OCI-LY7 (cell line): ENCODE results near the gene SMIM29. TPM values are rescaled to one million over a fixed set of nuclear protein-coding genes. Genes with fewer than 3 reads are reported as not detected.

Experiments
- BruUV-seq: library from RNA; stranded (reverse); fragments of 400-500 nt; replicated peaks from 2 replicates; lab custom pipeline; 2021; lab: Mats Ljungman, UMichigan
- CTCF ChIA-PET: fragments of 300-600 bp; sonication (Branson Sonifier 250); formaldehyde crosslinking; loops from one replicate; lab custom pipeline; 2022; ENCODE audit warnings: antibody characterized with exemption; ENCODE audit not compliant: unreplicated experiment; lab: Charles Lee
- POLR2A ChIA-PET: fragments of 300-600 bp; sonication (Branson Sonifier 250); formaldehyde crosslinking; loops from one replicate; lab custom pipeline; 2022; ENCODE audit warnings: antibody characterized with exemption; lab: Charles Lee
- DNase-seq: peaks from one replicate; pipeline ENCODE4 v3.0.0-alpha.2; 2015; ENCODE audit warnings: low spot score
- H2AFZ ChIP-seq: fragments of 200-600 bp; sonication (generic), shearing (Covaris generic); 2 replicates; pipeline ENCODE4 v1.6.1; 2014; ENCODE audit warnings: mild to moderate bottlenecking, antibody characterized with exemption, low read length, moderate library complexity
- H3K27ac ChIP-seq: fragments of 200-600 bp; sonication (generic); 2 replicates; pipeline ENCODE4 v1.5.1; 2014; ENCODE audit warnings: mixed run types, low read depth, mild to moderate bottlenecking, moderate library complexity, low read length, inconsistent platforms; ENCODE audit not compliant: poor library complexity, severe bottlenecking
- H3K36me3 ChIP-seq: fragments of 200-600 bp; sonication (generic); 2 replicates; pipeline ENCODE4 v1.6.1; 2014; ENCODE audit warnings: mild to moderate bottlenecking, antibody characterized with exemption, low read length, moderate library complexity, mixed read lengths; ENCODE audit not compliant: insufficient read depth
- H3K4me1 ChIP-seq: fragments of 200-600 bp; sonication (generic); 2 replicates; pipeline ENCODE4 v1.5.1; 2014; ENCODE audit warnings: mild to moderate bottlenecking, low read length; ENCODE audit not compliant: insufficient read depth, poor library complexity, severe bottlenecking
- H3K4me2 ChIP-seq: fragments of 200-600 bp; sonication (generic); 2 replicates; pipeline ENCODE4 v1.6.1; 2014; ENCODE audit warnings: mild to moderate bottlenecking, low read length
- H3K4me3 ChIP-seq: fragments of 200-600 bp; sonication (generic); 2 replicates; pipeline ENCODE4 v1.5.1; 2014; ENCODE audit warnings: mild to moderate bottlenecking, low read depth, low read length; ENCODE audit not compliant: poor library complexity, severe bottlenecking
- H3K79me2 ChIP-seq: fragments of 200-600 bp; sonication (generic); 2 replicates; pipeline ENCODE4 v1.6.1; 2016; ENCODE audit warnings: low read depth, mild to moderate bottlenecking, low read length, moderate library complexity, mixed read lengths; ENCODE audit not compliant: insufficient read depth
- H3K9me2 ChIP-seq: fragments of 200-600 bp; sonication (generic); 2 replicates; pipeline ENCODE4 v1.6.1; 2016; ENCODE audit warnings: mild to moderate bottlenecking, low read length, mixed read lengths; ENCODE audit not compliant: insufficient read depth
- H3K9me3 ChIP-seq: fragments of 200-600 bp; sonication (generic); 2 replicates; pipeline ENCODE4 v1.6.1; 2014; ENCODE audit warnings: mild to moderate bottlenecking, mixed run types, low read length, mixed read lengths
- H4K20me1 ChIP-seq: fragments of 200-600 bp; sonication (generic); 2 replicates; pipeline ENCODE4 v1.6.1; 2014; ENCODE audit warnings: mild to moderate bottlenecking, antibody characterized with exemption, low read length, moderate library complexity, mixed read lengths; ENCODE audit not compliant: insufficient read depth
- CTCF ChIP-seq: fragments of 200-600 bp; sonication (generic); conservative IDR thresholded peaks from 2 replicates; pipeline ENCODE4 v1.5.1; 2014; ENCODE audit warnings: mild to moderate bottlenecking, antibody characterized with exemption, low read length, moderate library complexity, mixed read lengths
- EZH2phosphoT487 ChIP-seq: fragments of 200-600 bp; sonication (generic); IDR thresholded peaks from 2 replicates; pipeline ENCODE4 v1.6.1; 2018; ENCODE audit warnings: low read depth, borderline replicate concordance, mild to moderate bottlenecking, mixed run types, antibody characterized with exemption, low read length, moderate library complexity, mixed read lengths
- intact Hi-C: fragments of 100-400 bp; cut with micrococcal nuclease; formaldehyde crosslinking; loops from one replicate; pipeline ENCODE4 v1.10.0; 2022; ENCODE audit not compliant: unreplicated experiment
- total RNA-seq, 2 experiments: library from RNA; depleted of rRNA in 1 of 2; stranded (reverse); fragments of >200 nt in 1 of 2; shearing (Covaris generic) in 1 of 2; gene quantifications; 2 replicates each; pipeline ENCODE4 v1.2.3, GENCODE V29; 2014 to 2022

Gene SMIM29
- total RNA-seq, 2 experiments from 2014 or later, result 17.3 to 21.3 TPM

GRCh38 chr6:34202329-34203201 lies 46.2 kb downstream of the SMIM29 start:
- H3K4me2 ChIP-seq, result no peak overlapping the region
- no peaks in the 10 kb centered on the region for H3K9me2 ChIP-seq
- no TSS peak for BruUV-seq
- TF ChIP-seq CTCF (no peak), EZH2phosphoT487 (no peak)
- H2AFZ ChIP-seq, result no peak overlapping the region
- CTCF ChIA-PET, result interaction anchor here (1.2 to 1.3 kb wide), 2 partner anchors 12 to 937 kb away, joined by 3 read pairs; no protein-coding TSS in a partner anchor
- no peaks in the 10 kb centered on the region for H3K36me3 ChIP-seq
- peaks cover 8% of the 10 kb centered on the region; the same call in 1 of the 2 replicates for H3K9me3 ChIP-seq
- POLR2A ChIA-PET, result no interaction called here
- no peak overlapping the region for H3K27ac ChIP-seq
- no peaks in the 10 kb centered on the region for H3K4me1 ChIP-seq
- no peaks in the 10 kb centered on the region for H4K20me1 ChIP-seq
- intact Hi-C loops, result no loop called here
- no peaks in the 10 kb centered on the region for H3K79me2 ChIP-seq
- no peak for DNase-seq
- H3K4me3 ChIP-seq, result no peak overlapping the region

GRCh38 chr6:34201455-34202107 lies 47.2 kb downstream of the SMIM29 start:
- H3K4me3 ChIP-seq, result no peak overlapping the region
- H3K27ac ChIP-seq, result no peak overlapping the region
- ChIA-PET POLR2A (interaction anchor here (0.6 kb wide), 1 partner anchor 43 kb away, joined by 3 read pairs; no protein-coding TSS in a partner anchor), CTCF (interaction anchor here (1.2 to 1.3 kb wide), 2 partner anchors 11 to 938 kb away, joined by 3 read pairs; no protein-coding TSS in a partner anchor)
- DNase-seq, result no peak
- peaks cover 8% of the 10 kb centered on the region; the same call in 1 of the 2 replicates for H3K9me3 ChIP-seq
- no peaks in the 10 kb centered on the region for H3K9me2 ChIP-seq
- H3K79me2 ChIP-seq, result no peaks in the 10 kb centered on the region
- intact Hi-C loops, result no loop called here
- no peak overlapping the region for H3K4me2 ChIP-seq
- BruUV-seq, result no TSS peak
- H3K36me3 ChIP-seq, result no peaks in the 10 kb centered on the region
- H3K4me1 ChIP-seq, result peaks cover under 1% of the 10 kb centered on the region
- no peak overlapping the region for H2AFZ ChIP-seq
- H4K20me1 ChIP-seq, result no peaks in the 10 kb centered on the region
- no peak for TF ChIP-seq EZH2phosphoT487
- TF ChIP-seq CTCF, result no peak
